Astrocyte (in vitro differentiated cells and primary cell): ENCODE data around the gene TOMM70. TPM values are rescaled to one million over a fixed set of nuclear protein-coding genes. Genes with fewer than 3 reads are reported as not detected.
"Not testable (repeated sequence)": the region's sequence is repeated elsewhere in the genome, so short reads cannot be mapped to it uniquely, and the experiment has no call there.

ENCODE experiments used
- DNase-seq: peaks from one replicate; pipeline ENCODE4 v3.0.0-alpha.2; 2010; ENCODE audit warnings: low read depth
- FAIRE-seq: peaks from 2 replicates; lab custom pipeline; 2011; peaks lifted over from hg19 to GRCh38; lab: Jason Lieb, UNC
- H2AFZ ChIP-seq: 2 replicates; pipeline ENCODE4 v1.6.0; 2012; ENCODE audit warnings: low read depth, low read length, inconsistent platforms
- H3K27ac ChIP-seq: 2 replicates; pipeline ENCODE4 v1.5.1; 2011; ENCODE audit warnings: low read depth, low read length, inconsistent platforms
- H3K27me3 ChIP-seq: 2 replicates; pipeline ENCODE4 v1.6.0; 2011; ENCODE audit warnings: low read length, inconsistent platforms; ENCODE audit not compliant: insufficient read depth
- H3K36me3 ChIP-seq: 2 replicates; pipeline ENCODE4 v1.5.1; 2011; ENCODE audit warnings: low read length, inconsistent platforms; ENCODE audit not compliant: insufficient read depth
- H3K4me1 ChIP-seq: 2 replicates; pipeline ENCODE4 v1.5.1; 2011; ENCODE audit warnings: low read length, inconsistent platforms; ENCODE audit not compliant: insufficient read depth
- H3K4me2 ChIP-seq: 2 replicates; pipeline ENCODE4 v1.6.0; 2012; ENCODE audit warnings: low read length, inconsistent platforms
- H3K4me3 ChIP-seq: 2 replicates; pipeline ENCODE4 v1.5.1; 2011; ENCODE audit warnings: low read depth, mild to moderate bottlenecking, low read length, inconsistent platforms; ENCODE audit not compliant: insufficient read depth
- H3K79me2 ChIP-seq: 2 replicates; pipeline ENCODE4 v1.6.0; 2012; ENCODE audit warnings: mild to moderate bottlenecking, low read length, inconsistent platforms; ENCODE audit not compliant: insufficient read depth
- H3K9ac ChIP-seq: 2 replicates; pipeline ENCODE4 v1.6.0; 2012; ENCODE audit warnings: mild to moderate bottlenecking, low read length, inconsistent platforms
- H3K9me3 ChIP-seq: 2 replicates; pipeline ENCODE4 v1.5.1; 2012; ENCODE audit warnings: low read depth, mild to moderate bottlenecking, low read length, inconsistent platforms; ENCODE audit not compliant: insufficient read depth
- H4K20me1 ChIP-seq: 2 replicates; pipeline ENCODE4 v1.6.0; 2012; ENCODE audit warnings: low read length, inconsistent platforms; ENCODE audit not compliant: insufficient read depth
- H3K27ac Mint-ChIP-seq: one replicate; pipeline ENCODE4 v1.8.0; 2021; ENCODE audit warnings: mild to moderate bottlenecking, mixed read lengths; ENCODE audit not compliant: unreplicated experiment
- H3K27me3 Mint-ChIP-seq: one replicate; pipeline ENCODE4 v1.8.0; 2021; ENCODE audit warnings: low read depth, mixed read lengths; ENCODE audit not compliant: unreplicated experiment
- H3K36me3 Mint-ChIP-seq: one replicate; pipeline ENCODE4 v1.8.0; 2021; ENCODE audit warnings: low read depth, mixed read lengths; ENCODE audit not compliant: unreplicated experiment
- H3K4me1 Mint-ChIP-seq: one replicate; pipeline ENCODE4 v1.8.0; 2021; ENCODE audit warnings: low read depth, mixed read lengths; ENCODE audit not compliant: unreplicated experiment
- H3K4me3 Mint-ChIP-seq: one replicate; pipeline ENCODE4 v1.8.0; 2021; ENCODE audit warnings: mild to moderate bottlenecking, moderate library complexity, mixed read lengths; ENCODE audit not compliant: unreplicated experiment
- H3K9me3 Mint-ChIP-seq: one replicate; pipeline ENCODE4 v1.8.0; 2021; ENCODE audit warnings: mild to moderate bottlenecking, mixed read lengths; ENCODE audit not compliant: unreplicated experiment
- EZH2 ChIP-seq: IDR thresholded peaks from 2 replicates; pipeline ENCODE4 v1.6.1; 2012; ENCODE audit warnings: mild to moderate bottlenecking, low read length, inconsistent platforms; ENCODE audit not compliant: insufficient read depth
- total RNA-seq: library from RNA; stranded (reverse); gene quantifications from 2 replicates; pipeline ENCODE4 v1.2.1, GENCODE V29; 2021
- TF ChIP-seq, protein P1 (sequence below): IDR thresholded peaks from 2 replicates; pipeline ENCODE4 v1.5.1; 2011; ENCODE audit warnings: low read depth, mild to moderate bottlenecking, inconsistent platforms, low read length, moderate library complexity; ENCODE audit not compliant: insufficient read depth

TOMM70 gene
- total RNA-seq, 1 donor from 2014 or later, result 48.9 TPM

GRCh38 chr3:100330651-100331050, 70.2 kb downstream of the TOMM70 start:
- no peak for FAIRE-seq
- DNase-seq, result no peak
- peaks cover 5% of the 10 kb centered on the region for H3K36me3 ChIP-seq
- H3K4me3 ChIP-seq, result no peak overlapping the region
- no peak overlapping the region for H3K4me2 ChIP-seq
- H3K4me1 ChIP-seq, result peaks cover 6% of the 10 kb centered on the region
- Mint-ChIP-seq H3K4me3 (no peak overlapping the region), H3K27ac (no peak overlapping the region), H3K9me3 (peaks cover 3% of the 10 kb centered on the region), H3K27me3 (no peaks in the 10 kb centered on the region), H3K36me3 (peaks cover 16% of the 10 kb centered on the region), H3K4me1 (no peaks in the 10 kb centered on the region)
- no peaks in the 10 kb centered on the region for H4K20me1 ChIP-seq
- H2AFZ ChIP-seq, result no peak overlapping the region
- no peak overlapping the region for H3K9ac ChIP-seq
- TF ChIP-seq EZH2, result no peak
- TF ChIP-seq, protein P1, sequence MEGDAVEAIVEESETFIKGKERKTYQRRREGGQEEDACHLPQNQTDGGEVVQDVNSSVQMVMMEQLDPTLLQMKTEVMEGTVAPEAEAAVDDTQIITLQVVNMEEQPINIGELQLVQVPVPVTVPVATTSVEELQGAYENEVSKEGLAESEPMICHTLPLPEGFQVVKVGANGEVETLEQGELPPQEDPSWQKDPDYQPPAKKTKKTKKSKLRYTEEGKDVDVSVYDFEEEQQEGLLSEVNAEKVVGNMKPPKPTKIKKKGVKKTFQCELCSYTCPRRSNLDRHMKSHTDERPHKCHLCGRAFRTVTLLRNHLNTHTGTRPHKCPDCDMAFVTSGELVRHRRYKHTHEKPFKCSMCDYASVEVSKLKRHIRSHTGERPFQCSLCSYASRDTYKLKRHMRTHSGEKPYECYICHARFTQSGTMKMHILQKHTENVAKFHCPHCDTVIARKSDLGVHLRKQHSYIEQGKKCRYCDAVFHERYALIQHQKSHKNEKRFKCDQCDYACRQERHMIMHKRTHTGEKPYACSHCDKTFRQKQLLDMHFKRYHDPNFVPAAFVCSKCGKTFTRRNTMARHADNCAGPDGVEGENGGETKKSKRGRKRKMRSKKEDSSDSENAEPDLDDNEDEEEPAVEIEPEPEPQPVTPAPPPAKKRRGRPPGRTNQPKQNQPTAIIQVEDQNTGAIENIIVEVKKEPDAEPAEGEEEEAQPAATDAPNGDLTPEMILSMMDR, result no peak
- H3K27ac ChIP-seq, result no peak overlapping the region
- no peaks in the 10 kb centered on the region for H3K27me3 ChIP-seq
- H3K9me3 ChIP-seq, result no peaks in the 10 kb centered on the region
- no peaks in the 10 kb centered on the region for H3K79me2 ChIP-seq

DNA sequence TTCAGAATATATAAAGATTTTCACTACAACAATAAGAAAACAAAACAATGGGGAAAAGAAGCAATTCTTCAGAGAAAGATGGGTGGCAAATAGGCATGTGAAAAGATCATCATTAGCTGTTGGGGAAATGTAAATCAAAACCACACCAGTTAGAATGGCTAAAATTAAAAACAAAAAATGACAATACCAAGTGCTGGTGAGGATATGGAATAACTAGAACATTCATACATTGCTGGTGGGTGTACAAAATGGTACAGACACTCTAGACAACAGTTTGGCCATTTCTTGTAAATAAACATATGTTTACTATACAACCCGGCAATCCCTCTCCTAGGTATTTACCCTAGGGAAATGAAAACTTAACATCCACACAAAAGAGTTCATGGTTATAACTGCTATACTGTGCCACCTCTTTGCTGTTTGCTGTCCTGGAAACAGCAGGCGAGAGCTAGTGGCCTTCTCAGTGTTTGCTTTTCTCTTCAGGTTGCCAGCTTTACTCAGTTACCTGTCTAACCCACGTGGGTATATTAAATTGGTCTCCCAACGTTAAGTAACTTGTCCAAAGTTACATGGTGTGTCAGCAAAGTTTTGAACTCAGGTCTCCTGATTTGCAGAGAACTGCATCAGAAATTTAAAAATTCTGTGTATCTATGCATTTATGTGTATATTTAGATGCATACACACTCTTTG, 70.9 kb downstream of the TOMM70 start:
- TF ChIP-seq, protein P1, result no peak
- TF ChIP-seq EZH2, result no peak
- no peak overlapping the region for H3K27ac Mint-ChIP-seq
- no peak overlapping the region for H3K4me3 Mint-ChIP-seq
- no peaks in the 10 kb centered on the region for H3K27me3 Mint-ChIP-seq
- no peaks in the 10 kb centered on the region for H3K27me3 ChIP-seq
- H3K4me1 Mint-ChIP-seq, result no peaks in the 10 kb centered on the region
- peaks cover 3% of the 10 kb centered on the region for H3K9me3 Mint-ChIP-seq
- FAIRE-seq, result no peak
- H3K4me2 ChIP-seq, result no peak overlapping the region
- peaks cover 5% of the 10 kb centered on the region for H3K36me3 ChIP-seq
- H3K36me3 Mint-ChIP-seq, result peaks cover 16% of the 10 kb centered on the region
- no peaks in the 10 kb centered on the region for H4K20me1 ChIP-seq
- no peak overlapping the region for H3K27ac ChIP-seq
- no peaks in the 10 kb centered on the region for H3K9me3 ChIP-seq
- H2AFZ ChIP-seq, result no peak overlapping the region
- no peak overlapping the region for H3K9ac ChIP-seq
- H3K79me2 ChIP-seq, result no peaks in the 10 kb centered on the region
- H3K4me1 ChIP-seq, result no peaks in the 10 kb centered on the region
- H3K4me3 ChIP-seq, result no peak overlapping the region
- DNase-seq, result no peak

GRCh38 chr3:100327377-100327776, 73.5 kb downstream of the TOMM70 start:
- FAIRE-seq, H3K4me3 ChIP-seq, H3K4me1 ChIP-seq, H3K4me3 Mint-ChIP-seq, H3K9ac ChIP-seq, H3K9me3 ChIP-seq, H3K9me3 Mint-ChIP-seq, H3K36me3 ChIP-seq, H3K27ac Mint-ChIP-seq, H3K4me2 ChIP-seq, H2AFZ ChIP-seq, H3K79me2 ChIP-seq, H4K20me1 ChIP-seq, H3K27me3 Mint-ChIP-seq, H3K4me1 Mint-ChIP-seq, DNase-seq, H3K27me3 ChIP-seq, H3K27ac ChIP-seq: not testable (repeated sequence)
- peaks cover 16% of the 10 kb centered on the region for H3K36me3 Mint-ChIP-seq
